ENCODE measurements around the gene TNRC6C. TPM values are rescaled to one million over a fixed set of nuclear protein-coding genes. Genes with fewer than 3 reads are reported as not detected.

TNRC6C gene
- total RNA-seq: 5.7 and 7.5 TPM in 2 replicates

DNA sequence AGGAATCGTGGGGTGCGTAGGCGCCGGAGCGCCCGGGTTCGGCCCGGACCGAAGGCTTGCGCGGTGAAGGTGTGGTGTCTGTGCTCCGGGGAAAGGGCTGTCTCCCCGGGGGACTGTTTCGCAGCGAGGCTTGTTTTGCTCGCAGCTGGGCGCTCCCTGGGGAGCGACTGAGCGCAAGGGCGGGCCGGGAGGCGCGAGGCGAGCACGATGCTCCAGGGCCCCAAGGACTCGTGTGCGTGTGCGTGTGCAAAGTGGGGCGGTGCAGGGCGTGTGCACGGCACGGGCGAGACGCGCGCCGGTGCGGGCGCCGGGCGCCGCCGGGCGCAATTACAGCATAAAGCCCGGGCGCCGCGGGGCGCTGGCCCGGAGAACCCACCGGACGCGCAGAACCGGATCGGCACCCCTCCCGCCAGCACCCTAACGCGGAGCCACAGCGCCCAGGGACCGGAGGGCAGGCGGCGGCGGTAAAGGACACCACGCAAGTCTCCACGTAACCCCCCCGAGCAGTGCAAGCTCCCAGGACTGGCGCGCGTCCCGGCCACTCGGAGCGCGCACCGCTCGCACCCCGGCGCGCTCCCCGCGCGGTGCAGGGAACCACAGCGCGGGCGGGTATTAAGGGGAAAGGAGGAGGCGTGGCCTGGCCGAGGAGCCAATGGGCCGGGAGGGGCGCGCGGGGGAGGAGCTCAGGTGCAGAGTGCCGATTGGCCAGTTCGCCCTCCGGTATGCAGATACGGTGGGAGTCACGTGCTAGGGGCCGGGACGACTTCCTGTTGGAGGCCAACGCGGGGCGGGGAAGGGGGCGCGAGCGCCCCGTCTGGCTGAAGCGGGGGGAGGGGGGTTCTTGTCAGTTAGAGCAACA is at the start of gene TNRC6C:
Gene TNRC6C (plus strand): TSS at position 847 of the 859 bp plus-strand sequence. CDS start 45,504 bp downstream, outside the sequence.
- peak; percentile 98 to 99 for DNase-seq (ENCODE audit: low read depth in 2 of 2)

DNA sequence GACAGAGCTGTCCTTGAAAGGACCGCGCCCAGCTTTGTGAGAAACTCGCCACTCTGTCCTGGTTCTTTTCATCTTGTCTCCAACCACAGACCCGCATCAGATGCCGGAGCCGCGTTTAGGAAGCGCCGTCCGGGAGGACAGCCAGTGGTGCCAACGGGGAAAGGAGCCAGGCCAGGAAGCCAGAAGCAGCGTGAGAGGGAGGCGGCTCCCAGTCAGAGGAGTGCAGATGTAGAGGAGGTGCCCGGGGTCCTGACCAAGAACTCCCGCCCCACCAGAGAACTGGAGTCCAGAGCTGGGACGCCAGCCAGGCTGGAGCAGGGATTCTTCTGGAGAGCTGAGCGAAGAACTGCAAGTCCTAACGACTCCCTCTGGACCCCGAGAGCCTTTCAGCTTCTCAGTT is 49.3 kb upstream of the TNRC6C start:
- no peak for DNase-seq (ENCODE audit: low read depth in 2 of 2)

GRCh38 chr17:77909816-77910215 is 48.7 kb upstream of the TNRC6C start:
- DNase-seq (ENCODE audit: low read depth in 2 of 2): no peak

DNA sequence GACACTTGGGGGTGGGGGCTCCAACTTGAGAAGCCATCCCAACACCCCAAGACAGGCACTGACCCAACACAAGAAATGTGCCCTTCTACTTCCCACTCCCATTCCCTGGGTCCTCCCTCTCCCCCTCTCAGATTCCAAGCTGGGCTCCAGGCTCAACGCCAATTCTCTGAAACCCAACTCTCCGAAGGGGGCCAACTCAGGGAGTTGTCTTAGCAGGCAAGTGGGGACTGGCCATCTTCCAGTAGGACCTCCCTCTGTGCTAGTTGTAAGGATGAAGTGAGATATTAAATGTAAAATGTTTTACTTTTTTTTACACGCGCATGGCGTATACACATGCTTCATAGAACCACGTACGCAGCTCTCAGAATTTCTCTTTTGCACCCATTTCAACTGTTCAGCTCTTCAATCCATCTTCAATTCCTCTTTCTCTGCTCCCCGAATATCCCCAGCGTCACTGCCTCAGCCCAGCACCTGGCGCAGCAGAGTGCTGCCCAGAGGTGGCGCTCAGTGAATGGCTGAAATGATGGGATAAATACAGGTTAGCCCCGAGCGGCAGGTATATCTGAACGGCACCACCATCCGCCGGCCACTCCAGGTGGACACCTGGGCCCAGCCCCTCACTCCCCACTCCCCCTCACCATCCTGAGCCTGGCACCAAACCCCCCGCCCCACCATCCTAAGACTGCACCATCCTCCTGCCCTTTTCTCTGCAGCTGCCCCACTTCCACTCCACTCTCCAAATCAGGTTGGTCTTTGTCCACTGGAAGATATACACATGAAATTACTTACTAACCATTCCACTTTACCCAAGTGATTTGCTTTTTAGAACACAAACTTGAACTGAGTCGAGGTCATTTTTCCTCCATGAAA is 43.9 kb upstream of the TNRC6C start:
- no peak for DNase-seq (ENCODE audit: low read depth in 2 of 2)

GRCh38 chr17:77915594-77916021 is 42.9 kb upstream of the TNRC6C start:
- no peak for DNase-seq (ENCODE audit: low read depth in 2 of 2)

- no peak for DNase-seq (ENCODE audit: low read depth in 2 of 2)
Measured at GRCh38 chr17:77916264-77916663, 42.2 kb upstream of the TNRC6C start.

DNA sequence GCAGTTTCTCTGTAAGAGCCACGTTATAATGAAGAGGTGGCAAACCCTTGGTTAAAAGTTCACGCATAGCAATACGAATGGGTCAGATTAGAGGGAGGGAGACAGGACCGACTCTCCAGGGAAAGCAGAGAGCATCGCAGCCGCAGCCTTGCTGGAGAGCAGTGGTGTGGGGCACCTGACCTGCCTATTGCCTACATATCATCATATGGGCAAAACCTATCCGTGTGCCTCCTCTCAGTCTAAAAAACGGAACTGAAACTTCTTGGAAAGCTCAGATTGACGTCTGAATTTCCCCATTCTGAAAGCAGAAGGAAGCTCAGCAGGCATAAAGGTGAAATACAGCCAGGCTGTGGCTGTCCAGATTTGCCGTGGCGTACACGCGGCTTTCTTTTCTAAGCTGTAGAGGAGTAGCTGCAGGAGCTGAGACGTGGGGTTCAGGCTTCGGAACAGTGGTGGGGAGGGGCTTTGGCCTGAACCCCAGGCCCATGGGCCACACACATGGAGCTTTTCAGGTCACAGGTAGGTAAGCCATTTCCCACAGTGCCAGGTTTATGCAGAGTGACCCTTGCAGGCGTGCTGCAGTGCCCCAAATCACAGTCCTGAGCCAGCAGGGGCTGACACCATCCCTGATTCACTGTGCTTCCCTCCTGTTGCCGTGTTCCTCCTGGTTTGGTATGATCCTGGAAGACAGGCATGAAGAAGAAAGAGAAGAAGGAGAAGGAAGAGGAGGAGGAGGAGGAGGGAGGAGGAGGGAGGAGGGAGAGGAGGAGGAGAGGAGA is 41.6 kb upstream of the TNRC6C start:
- no peak for DNase-seq (ENCODE audit: low read depth in 2 of 2)

- DNase-seq (ENCODE audit: low read depth in 2 of 2): no peak
Measured at GRCh38 chr17:77919276-77919675, 39.2 kb upstream of the TNRC6C start.

- no peak for DNase-seq (ENCODE audit: low read depth in 2 of 2)
Measured at GRCh38 chr17:77923135-77923534, 35.4 kb upstream of the TNRC6C start.

DNA sequence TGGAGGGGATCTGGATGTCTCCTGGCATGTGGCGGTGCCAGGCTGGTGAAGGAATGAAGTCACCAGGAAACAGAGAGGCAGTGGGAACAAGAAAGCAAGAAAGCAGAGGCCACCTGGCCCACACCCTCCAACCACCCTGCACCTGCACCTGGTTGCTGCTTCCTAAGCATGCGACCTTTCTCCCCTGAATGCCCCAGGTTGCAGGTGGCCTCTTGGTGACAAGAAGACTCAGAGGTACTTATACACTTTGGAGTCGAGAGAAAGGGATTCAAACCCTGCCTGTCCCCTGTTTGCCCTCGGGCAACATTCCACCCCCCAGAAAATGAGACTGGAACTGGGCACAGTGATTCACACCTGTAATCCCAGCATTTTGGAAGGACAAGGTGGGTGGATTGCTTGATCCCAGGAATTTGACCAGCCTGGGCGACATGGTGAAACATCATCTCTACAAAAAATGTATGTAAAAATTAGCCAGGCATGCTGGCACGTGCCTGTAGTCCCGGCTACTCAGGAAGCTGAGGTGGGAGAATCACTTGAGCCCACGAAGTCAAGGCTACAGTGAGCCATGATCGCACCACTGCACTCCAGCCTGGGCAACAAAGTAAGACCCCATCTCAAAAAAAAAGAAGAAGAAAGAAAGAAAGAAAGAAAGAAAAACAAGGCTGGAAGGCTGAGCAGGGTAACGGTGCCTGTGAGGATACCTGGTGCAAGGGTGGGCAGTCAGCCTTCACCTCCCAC is 34.6 kb upstream of the TNRC6C start:
- DNase-seq (ENCODE audit: low read depth in 2 of 2): no peak

DNA sequence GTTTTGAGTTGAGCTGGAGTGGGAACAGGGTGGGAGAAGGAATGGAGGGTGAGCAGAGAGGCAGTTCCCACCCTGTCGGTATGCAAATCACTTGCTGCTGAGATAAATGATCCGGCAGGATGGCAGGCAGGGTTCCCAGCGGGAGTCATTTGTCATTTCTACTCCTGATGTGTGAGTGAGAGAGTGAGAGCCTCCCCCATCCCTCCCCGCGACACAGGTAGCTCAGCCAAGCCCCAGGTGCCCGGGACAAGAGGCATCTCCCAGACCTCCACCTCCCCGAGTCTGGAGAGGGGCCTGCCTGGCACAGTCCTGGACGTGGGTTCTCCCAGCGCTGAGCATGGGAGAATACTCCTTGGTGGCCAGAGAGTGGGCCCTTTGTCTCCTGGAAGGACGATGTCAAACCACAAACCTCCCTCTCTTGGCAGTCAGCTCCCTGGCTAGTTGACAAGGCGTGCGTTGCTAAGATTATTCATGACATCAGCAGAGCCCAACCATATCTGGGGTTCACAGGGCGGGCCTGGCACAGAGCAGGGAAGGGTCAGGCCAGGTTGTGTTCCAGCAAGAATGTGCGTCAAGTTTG is 33.7 kb upstream of the TNRC6C start:
- no peak for DNase-seq (ENCODE audit: low read depth in 2 of 2)

DNA sequence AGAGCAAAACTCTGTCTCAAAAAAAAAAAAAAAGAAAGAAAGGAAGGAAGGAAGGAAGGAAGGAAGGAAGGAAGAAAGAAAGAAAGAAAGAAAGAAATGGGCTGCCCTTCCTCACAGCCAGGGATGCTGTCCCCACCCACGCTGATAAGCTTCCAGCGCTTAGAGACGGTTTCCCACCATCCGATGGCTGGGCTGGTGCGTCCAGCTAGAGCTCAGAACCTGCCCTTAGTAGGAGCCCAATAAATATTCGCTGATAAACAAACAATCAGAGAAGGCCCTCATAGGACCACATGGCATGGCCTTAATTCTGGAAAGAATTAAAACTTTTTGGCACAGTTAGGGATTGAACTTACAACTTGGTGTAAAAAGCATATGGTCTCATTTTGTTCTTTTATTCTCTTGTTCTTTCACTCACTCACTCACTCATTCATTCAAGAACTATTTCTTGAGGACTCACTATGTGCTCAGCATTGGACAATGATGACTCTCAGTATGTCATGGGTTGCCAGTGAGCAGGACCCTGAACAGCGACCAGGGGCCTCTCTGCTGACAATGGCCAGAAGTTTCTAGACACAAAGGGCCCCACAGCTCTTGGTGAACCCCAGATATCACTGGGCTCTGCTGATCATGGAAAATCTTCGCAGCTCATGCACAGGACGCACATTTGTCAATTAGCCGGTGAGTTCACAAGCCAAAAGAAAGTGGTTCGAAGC is 32.5 kb upstream of the TNRC6C start:
- DNase-seq (ENCODE audit: low read depth in 2 of 2): no peak

GRCh38 chr17:77926981-77927380 is 31.5 kb upstream of the TNRC6C start:
- no peak for DNase-seq (ENCODE audit: low read depth in 2 of 2)

DNA sequence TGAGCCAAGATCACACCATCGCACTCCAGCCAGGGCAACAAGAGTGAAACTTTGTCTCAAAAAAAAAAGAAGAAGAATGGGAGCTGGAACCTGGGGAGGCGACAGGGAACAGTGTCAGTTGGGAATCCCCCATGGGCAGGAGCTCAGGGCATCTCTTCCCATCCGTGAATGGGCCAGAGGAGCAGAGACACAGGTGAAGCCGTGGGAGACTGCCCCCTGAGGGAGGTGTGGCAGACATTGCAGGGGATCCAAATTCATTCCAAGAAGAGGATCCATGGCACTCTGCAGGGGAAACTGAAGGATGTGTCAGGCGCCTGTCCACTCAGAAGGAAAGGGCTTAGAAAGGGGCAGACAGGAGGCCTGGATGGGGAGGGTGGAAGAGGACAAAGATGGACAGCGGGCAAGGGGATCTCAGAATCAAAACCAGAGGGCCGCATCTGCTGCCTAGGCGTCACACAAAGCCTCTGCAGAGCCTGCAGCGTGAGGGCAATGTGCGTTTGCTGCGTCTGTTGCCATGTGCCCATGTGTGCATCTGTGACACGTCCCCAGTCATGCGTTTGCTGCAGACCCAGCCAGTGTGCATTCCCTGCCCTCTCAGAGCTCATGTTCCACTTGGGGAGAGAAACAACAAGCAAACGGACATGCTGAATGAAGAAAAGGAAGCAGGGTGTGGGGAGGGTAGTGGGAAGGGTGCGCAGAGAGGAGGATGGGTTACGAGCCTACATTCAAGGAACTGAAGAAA is 30.6 kb upstream of the TNRC6C start:
- DNase-seq (ENCODE audit: low read depth in 2 of 2): no peak

- no peak for DNase-seq (ENCODE audit: low read depth in 2 of 2)
Measured at GRCh38 chr17:77928519-77929179, 29.9 kb upstream of the TNRC6C start.

DNA sequence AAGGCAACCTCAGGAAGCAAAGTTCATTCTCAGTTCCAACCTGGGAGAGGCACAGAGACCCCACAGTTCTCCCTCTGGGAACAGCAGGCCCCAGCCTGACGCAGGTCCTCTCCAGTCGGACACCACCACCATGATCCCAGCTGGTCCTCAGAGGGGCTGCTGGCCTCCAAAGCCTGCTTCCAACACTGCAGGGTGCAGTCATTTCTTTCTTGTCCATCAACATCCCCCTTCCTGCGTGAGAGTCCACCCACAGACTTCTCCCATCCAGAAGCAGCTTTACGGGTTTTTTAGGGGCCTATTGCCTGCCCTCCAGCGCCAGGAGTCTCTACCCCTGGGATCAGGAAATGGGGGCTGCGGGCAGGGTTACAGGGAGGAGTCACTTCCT is 29.3 kb upstream of the TNRC6C start:
- no peak for DNase-seq (ENCODE audit: low read depth in 2 of 2)

- DNase-seq (ENCODE audit: low read depth in 2 of 2): no peak
Measured at GRCh38 chr17:77929871-77930436, 28.5 kb upstream of the TNRC6C start.
